Measurements from ENCODE around the gene DCC. TPM values are rescaled to one million over a fixed set of nuclear protein-coding genes. Genes with fewer than 3 reads are reported as not detected.

DCC gene
- total RNA-seq, 6 donors from 2014 or later, result 0.33 to 3.5 (median 1.0) TPM

DNA sequence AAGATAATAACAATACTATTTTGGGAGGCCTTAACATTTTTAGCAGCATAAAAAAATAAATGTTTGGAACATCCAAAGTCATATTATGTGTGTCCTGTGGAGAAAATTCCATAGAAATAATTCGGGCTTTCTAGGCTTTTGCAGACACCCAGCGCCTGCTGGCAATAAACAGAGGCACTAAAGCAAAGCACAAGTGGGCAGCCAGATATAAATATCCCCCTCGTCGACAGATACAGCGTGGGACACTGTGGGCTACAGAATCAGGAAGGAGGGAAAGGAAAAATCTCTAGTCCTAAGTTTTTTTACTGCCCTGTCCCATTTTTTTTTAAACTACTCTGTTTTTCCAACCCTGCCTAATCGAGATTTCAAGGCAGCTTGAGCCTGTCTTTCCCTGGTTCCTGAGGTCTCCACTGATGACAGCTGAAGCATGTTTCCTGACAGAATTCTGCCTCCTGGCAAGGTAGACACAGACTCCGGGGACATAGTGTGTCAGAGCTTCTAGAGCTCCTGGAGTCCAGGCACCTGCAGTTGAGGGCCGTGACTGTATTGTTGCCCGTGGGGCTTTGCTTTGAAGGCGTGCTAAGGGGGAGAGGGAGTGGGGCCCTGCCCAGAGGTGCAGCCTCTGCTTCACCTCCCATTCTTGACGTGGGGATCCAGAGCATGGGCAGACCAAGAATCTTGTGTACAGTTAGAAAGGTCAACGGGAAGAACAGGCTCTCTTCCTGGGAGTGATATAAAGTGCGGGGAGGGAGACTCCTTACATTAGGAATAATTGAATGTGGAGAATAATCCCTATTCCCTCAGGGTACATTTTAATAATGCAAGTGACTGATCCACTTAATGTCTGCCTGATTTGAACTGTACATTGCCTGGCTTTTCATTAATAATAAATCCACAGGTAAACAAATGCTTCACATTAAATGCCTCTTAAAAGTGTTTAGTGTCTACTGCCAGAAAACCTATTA, 232.3 kb downstream of the DCC start:
- Histone ChIP-seq H3K27ac (no peak overlapping the region), H3K4me1 (no peaks in the 10 kb centered on the region), H3K36me3 (no peaks in the 10 kb centered on the region), H3K4me3 (no peak overlapping the region), H3K27me3 (no peaks in the 10 kb centered on the region), H3K9me3 (no peaks in the 10 kb centered on the region)
- 51 to 58% methylated on average over 13 of the region's 13 CpGs for whole genome bisulfite sequencing, 2 donors
- no peak for ATAC-seq (ENCODE audit: low FRiP score in 2 of 2)
- TF ChIP-seq POLR2AphosphoS5 (IDR thresholded peaks at IDR 0.05) (no peak), POLR2A (IDR thresholded peaks at IDR 0.05) (no peak), EP300 (IDR thresholded peaks at IDR 0.05) (no peak)
- TF ChIP-seq, protein P1, sequence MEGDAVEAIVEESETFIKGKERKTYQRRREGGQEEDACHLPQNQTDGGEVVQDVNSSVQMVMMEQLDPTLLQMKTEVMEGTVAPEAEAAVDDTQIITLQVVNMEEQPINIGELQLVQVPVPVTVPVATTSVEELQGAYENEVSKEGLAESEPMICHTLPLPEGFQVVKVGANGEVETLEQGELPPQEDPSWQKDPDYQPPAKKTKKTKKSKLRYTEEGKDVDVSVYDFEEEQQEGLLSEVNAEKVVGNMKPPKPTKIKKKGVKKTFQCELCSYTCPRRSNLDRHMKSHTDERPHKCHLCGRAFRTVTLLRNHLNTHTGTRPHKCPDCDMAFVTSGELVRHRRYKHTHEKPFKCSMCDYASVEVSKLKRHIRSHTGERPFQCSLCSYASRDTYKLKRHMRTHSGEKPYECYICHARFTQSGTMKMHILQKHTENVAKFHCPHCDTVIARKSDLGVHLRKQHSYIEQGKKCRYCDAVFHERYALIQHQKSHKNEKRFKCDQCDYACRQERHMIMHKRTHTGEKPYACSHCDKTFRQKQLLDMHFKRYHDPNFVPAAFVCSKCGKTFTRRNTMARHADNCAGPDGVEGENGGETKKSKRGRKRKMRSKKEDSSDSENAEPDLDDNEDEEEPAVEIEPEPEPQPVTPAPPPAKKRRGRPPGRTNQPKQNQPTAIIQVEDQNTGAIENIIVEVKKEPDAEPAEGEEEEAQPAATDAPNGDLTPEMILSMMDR (IDR thresholded peaks at IDR 0.05), result no peak
- DNase-seq, result no peak

DNA sequence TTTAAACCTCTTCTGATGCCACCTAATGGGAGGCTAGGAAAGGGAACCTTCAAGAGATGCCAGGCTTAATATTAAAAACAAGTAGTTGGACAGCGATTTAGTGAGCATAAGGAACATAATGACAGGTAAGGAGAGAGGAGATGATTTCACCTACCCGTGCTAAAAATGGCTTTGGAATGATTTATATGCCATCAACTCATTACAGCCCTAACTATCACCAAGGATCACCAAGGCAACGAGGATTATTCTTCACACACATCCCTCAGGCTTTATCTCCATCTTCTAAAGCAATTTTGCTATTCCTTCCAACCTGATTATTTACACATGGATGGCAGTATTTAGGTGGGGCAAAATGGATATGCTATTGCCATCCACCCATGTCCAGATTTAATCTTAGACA, 237.8 kb downstream of the DCC start:
- DNase-seq (no peak), ATAC-seq (ENCODE audit: low FRiP score in 2 of 2) (no peak)
- WGBS, 2 donors, result 70% methylated on average over 3 of the region's 3 CpGs
- H3K27ac ChIP-seq, result no peak overlapping the region
- no peaks in the 10 kb centered on the region for H3K36me3 ChIP-seq
- H3K4me1 ChIP-seq, result no peaks in the 10 kb centered on the region
- H3K27me3 ChIP-seq, result no peaks in the 10 kb centered on the region
- no peaks in the 10 kb centered on the region for H3K9me3 ChIP-seq
- no peak overlapping the region for H3K4me3 ChIP-seq
- TF ChIP-seq POLR2AphosphoS5 (IDR thresholded peaks at IDR 0.05) (no peak), POLR2A (IDR thresholded peaks at IDR 0.05) (no peak), EP300 (IDR thresholded peaks at IDR 0.05) (no peak)
- TF ChIP-seq, protein P1 (IDR thresholded peaks at IDR 0.05), result no peak

- Histone ChIP-seq H3K4me3 (no peak overlapping the region), H3K27me3 (no peaks in the 10 kb centered on the region), H3K9me3 (no peaks in the 10 kb centered on the region), H3K36me3 (no peaks in the 10 kb centered on the region), H3K4me1 (no peaks in the 10 kb centered on the region), H3K27ac (no peak overlapping the region)
- ATAC-seq (ENCODE audit: low FRiP score in 2 of 2), result no peak
- no peak for TF ChIP-seq POLR2AphosphoS5 (IDR thresholded peaks at IDR 0.05)
- TF ChIP-seq POLR2A (IDR thresholded peaks at IDR 0.05), result no peak
- TF ChIP-seq, protein P1 (IDR thresholded peaks at IDR 0.05), result no peak
- TF ChIP-seq EP300 (IDR thresholded peaks at IDR 0.05), result no peak
- 67 to 83% methylated on average over 1 of the region's 1 CpG for WGBS, 2 donors
- DNase-seq, result no peak
Observed at GRCh38 chr18:52582061-52582460, 242.1 kb downstream of the DCC start.

- Histone ChIP-seq H3K4me3 (no peak overlapping the region), H3K4me1 (no peaks in the 10 kb centered on the region), H3K9me3 (no peaks in the 10 kb centered on the region), H3K36me3 (no peaks in the 10 kb centered on the region), H3K27ac (no peak overlapping the region), H3K27me3 (no peaks in the 10 kb centered on the region)
- ATAC-seq (ENCODE audit: low FRiP score in 2 of 2) (no peak), DNase-seq (no peak)
- TF ChIP-seq POLR2A (IDR thresholded peaks at IDR 0.05) (no peak), EP300 (IDR thresholded peaks at IDR 0.05) (no peak), POLR2AphosphoS5 (IDR thresholded peaks at IDR 0.05) (no peak)
- TF ChIP-seq, protein P1 (IDR thresholded peaks at IDR 0.05), result no peak
- 30 to 58% methylated on average over 1 of the region's 1 CpG for WGBS, 2 donors
Observed at GRCh38 chr18:52582516-52582915, 242.5 kb downstream of the DCC start.

- no peaks in the 10 kb centered on the region for H3K9me3 ChIP-seq
- ATAC-seq (ENCODE audit: low FRiP score in 2 of 2) (no peak), DNase-seq (no peak)
- no peak overlapping the region for H3K4me3 ChIP-seq
- H3K4me1 ChIP-seq, result no peaks in the 10 kb centered on the region
- TF ChIP-seq POLR2AphosphoS5 (IDR thresholded peaks at IDR 0.05) (no peak), EP300 (IDR thresholded peaks at IDR 0.05) (no peak), POLR2A (IDR thresholded peaks at IDR 0.05) (no peak)
- TF ChIP-seq, protein P1 (IDR thresholded peaks at IDR 0.05), result no peak
- H3K36me3 ChIP-seq, result no peaks in the 10 kb centered on the region
- no peak overlapping the region for H3K27ac ChIP-seq
- no peaks in the 10 kb centered on the region for H3K27me3 ChIP-seq
Observed at GRCh38 chr18:52588931-52589330, 248.9 kb downstream of the DCC start.

Data from upper lobe of left lung (tissue), 6 donors.